ENCODE measurements around the gene ZSWIM3.

Gene ZSWIM3

GRCh38 chr20:45857882-45858216, 435 bp downstream of the ZSWIM3 start:
- peak; percentile 39 for DNase-seq (ENCODE audit: low read depth)
- peak overlapping the region; percentile 91 for H3K4me3 ChIP-seq (ENCODE audit: low read depth, low read length)

GRCh38 chr20:45859916-45860315, 2.5 kb downstream of the ZSWIM3 start:
- no peak overlapping the region for H3K4me3 ChIP-seq (ENCODE audit: low read depth, low read length)
- TF ChIP-seq, protein P1, sequence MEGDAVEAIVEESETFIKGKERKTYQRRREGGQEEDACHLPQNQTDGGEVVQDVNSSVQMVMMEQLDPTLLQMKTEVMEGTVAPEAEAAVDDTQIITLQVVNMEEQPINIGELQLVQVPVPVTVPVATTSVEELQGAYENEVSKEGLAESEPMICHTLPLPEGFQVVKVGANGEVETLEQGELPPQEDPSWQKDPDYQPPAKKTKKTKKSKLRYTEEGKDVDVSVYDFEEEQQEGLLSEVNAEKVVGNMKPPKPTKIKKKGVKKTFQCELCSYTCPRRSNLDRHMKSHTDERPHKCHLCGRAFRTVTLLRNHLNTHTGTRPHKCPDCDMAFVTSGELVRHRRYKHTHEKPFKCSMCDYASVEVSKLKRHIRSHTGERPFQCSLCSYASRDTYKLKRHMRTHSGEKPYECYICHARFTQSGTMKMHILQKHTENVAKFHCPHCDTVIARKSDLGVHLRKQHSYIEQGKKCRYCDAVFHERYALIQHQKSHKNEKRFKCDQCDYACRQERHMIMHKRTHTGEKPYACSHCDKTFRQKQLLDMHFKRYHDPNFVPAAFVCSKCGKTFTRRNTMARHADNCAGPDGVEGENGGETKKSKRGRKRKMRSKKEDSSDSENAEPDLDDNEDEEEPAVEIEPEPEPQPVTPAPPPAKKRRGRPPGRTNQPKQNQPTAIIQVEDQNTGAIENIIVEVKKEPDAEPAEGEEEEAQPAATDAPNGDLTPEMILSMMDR (conservative IDR thresholded peaks at IDR 0.05; ENCODE audit: low read depth, low read length) = no peak
- no peak for DNase-seq (ENCODE audit: low read depth)

More at GRCh38 chr20:45857882-45858216, 435 bp downstream of the ZSWIM3 start:
- TF ChIP-seq, protein P1 (conservative IDR thresholded peaks at IDR 0.05; ENCODE audit: low read depth, low read length) = no peak

DNA sequence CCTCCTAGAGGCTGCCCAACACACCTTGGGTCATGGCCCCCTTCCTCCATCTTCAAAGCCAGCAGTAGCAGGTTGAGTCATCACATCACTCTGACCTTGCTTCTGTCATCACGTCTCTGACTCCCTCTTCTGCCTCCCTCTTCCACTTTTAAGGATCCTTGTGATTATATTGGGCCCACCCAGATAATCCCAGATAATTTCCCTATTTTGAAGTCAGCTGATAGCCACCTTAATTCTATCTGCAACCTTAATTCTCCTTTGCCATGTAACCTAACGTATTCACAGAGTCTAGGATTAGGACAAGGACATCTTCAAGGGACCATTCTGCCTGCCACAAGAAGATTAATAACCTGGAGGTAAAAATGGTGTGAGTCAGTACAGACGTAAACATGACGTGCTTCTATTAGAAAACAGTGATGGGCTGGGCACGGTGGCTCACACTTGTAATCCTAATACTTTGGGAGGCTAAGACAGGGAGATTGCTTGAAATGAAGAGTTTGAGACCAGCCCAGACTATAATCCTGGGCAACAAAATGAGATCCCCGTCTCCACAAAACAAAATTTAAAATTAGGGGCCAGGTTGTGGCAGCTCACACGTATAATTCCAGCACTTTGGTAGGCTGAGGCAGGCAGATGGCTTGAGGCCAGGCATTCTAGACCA, 3.3 kb downstream of the ZSWIM3 start:
- DNase-seq (ENCODE audit: low read depth) = no peak
- TF ChIP-seq, protein P1 (conservative IDR thresholded peaks at IDR 0.05; ENCODE audit: low read depth, low read length) = no peak
- H3K4me3 ChIP-seq (ENCODE audit: low read depth, low read length) = no peak overlapping the region

GRCh38 chr20:45861221-45862075, 4.0 kb downstream of the ZSWIM3 start:
- TF ChIP-seq, protein P1 (conservative IDR thresholded peaks at IDR 0.05; ENCODE audit: low read depth, low read length) = no peak
- DNase-seq (ENCODE audit: low read depth) = no peak
- no peak overlapping the region for H3K4me3 ChIP-seq (ENCODE audit: low read depth, low read length)

DNA sequence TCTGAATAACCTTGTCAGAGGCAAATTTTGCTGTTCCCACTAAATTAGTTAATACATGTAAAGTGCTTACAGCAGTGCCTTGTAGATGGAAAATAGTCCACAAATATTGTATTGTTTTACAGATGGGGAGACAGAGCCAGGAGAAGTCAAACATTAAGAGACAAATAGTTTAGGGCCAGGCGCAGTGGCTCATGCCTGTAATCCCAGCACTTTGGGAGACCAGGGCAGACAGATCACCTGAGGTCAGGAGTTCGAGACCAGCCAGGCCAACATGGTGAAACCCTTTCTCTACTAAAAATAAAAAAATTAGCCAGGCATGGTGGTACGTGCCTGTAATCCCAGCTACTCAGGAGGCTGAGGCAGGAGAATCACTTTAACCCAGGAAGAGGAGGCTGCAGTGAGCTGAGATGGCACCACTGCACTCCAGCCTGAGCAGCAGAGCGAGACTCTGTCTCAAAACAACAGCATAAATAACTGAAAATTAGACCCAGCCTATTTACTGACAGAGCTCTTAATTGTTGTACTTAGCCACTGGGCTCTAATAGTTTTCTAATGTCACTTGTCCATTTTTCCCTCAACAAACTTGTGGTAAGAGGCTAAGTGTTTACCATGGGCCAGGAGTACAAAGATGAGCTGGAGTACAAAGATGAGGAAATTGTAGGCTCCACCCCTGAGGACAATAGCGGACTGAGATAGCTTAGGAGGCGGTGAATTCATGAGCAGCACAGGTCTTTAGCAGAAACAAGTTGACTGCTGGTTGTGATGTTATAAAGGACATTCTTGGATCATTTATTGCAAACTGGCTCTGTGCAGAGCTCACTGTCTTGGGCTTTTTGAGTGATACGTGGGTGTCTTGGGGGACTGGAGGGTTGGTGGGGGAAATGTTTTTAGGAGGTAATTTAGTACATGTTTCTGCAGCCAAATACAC, 6.4 kb downstream of the ZSWIM3 start:
- TF ChIP-seq, protein P1 (conservative IDR thresholded peaks at IDR 0.05; ENCODE audit: low read depth, low read length) = no peak
- no peak for DNase-seq (ENCODE audit: low read depth)
- H3K4me3 ChIP-seq (ENCODE audit: low read depth, low read length) = no peak overlapping the region

GRCh38 chr20:45866454-45866853, 9.0 kb downstream of the ZSWIM3 start:
- DNase-seq (ENCODE audit: low read depth) = no peak
- H3K4me3 ChIP-seq (ENCODE audit: low read depth, low read length) = no peak overlapping the region
- TF ChIP-seq, protein P1 (conservative IDR thresholded peaks at IDR 0.05; ENCODE audit: low read depth, low read length) = no peak
